Adrenal gland (tissue), 5 donors: ENCODE measurements around the gene LCA5.

Experiments used
- POLR2A ChIP-seq, 2 donors: fragments of 450-650 bp; IDR thresholded peaks; one replicate each; pipeline ENCODE4 v1.6.1; 2017; ENCODE audit warnings: antibody characterized with exemption in 2 of 2, mild to moderate bottlenecking in 2 of 2, moderate library complexity in 1 of 2
- TF ChIP-seq, protein P1 (sequence below), 6 experiments: fragments of 450-650 bp in 4 of 6; fragments of 200-600 bp in 2 of 6; sonication (generic) in 1 of 6; IDR thresholded peaks; 1 replicate in 5 of 6; 2 replicates in 1 of 6; pipeline versions ENCODE4 v1.5.1 to v1.8.0; 2016 to 2021; ENCODE audit warnings: antibody characterized with exemption in 6 of 6, mild to moderate bottlenecking in 2 of 6, moderate library complexity in 1 of 6
- donor health status: DM: no; HTN: no; CAD: no.

DNA sequence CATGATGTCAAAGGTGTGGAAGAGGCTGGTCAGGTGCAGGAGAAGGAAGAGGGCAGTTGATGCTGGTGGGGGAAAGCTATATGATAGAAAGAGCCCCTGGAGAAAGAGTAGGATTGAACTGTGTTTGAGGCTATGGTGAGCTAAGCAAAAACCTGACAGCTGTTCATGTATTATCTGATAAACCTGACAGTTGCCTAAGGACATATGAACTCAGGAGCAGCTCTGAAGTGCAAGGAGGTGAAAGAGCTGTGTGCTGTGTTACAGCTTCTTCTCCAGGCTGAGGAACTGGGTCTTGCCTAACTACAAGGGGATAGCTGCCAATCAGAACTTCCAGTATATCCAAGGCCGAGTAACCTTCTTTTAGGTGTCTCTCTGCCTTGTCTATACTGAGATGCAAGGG, 81.8 kb downstream of the LCA5 start:
- TF ChIP-seq, protein P1, sequence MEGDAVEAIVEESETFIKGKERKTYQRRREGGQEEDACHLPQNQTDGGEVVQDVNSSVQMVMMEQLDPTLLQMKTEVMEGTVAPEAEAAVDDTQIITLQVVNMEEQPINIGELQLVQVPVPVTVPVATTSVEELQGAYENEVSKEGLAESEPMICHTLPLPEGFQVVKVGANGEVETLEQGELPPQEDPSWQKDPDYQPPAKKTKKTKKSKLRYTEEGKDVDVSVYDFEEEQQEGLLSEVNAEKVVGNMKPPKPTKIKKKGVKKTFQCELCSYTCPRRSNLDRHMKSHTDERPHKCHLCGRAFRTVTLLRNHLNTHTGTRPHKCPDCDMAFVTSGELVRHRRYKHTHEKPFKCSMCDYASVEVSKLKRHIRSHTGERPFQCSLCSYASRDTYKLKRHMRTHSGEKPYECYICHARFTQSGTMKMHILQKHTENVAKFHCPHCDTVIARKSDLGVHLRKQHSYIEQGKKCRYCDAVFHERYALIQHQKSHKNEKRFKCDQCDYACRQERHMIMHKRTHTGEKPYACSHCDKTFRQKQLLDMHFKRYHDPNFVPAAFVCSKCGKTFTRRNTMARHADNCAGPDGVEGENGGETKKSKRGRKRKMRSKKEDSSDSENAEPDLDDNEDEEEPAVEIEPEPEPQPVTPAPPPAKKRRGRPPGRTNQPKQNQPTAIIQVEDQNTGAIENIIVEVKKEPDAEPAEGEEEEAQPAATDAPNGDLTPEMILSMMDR (IDR thresholded peaks at IDR 0.05): no peak
- no peak for TF ChIP-seq POLR2A (IDR thresholded peaks at IDR 0.05)
